GM23248 (cell line): ENCODE results near the gene CMBL. TPM values are rescaled to one million over a fixed set of nuclear protein-coding genes. Genes with fewer than 3 reads are reported as not detected.

Source experiments
- DNase-seq: peaks from one replicate; pipeline ENCODE4 v3.0.0-alpha.2; 2015
- H2AFZ ChIP-seq: fragments of 200-600 bp; sonication (generic); 2 replicates; pipeline ENCODE4 v1.6.1; 2016; ENCODE audit warnings: antibody characterized with exemption
- H3F3A ChIP-seq: fragments of 200-600 bp; sonication (generic); 2 replicates; pipeline ENCODE4 v1.6.1; 2016; ENCODE audit warnings: mild to moderate bottlenecking, antibody characterized with exemption, mixed run types; ENCODE audit not compliant: insufficient read depth
- H3K27ac ChIP-seq: fragments of 200-600 bp; sonication (generic); 2 replicates; pipeline ENCODE4 v1.5.1; 2016; ENCODE audit warnings: mild to moderate bottlenecking
- H3K27me3 ChIP-seq: fragments of 200-600 bp; sonication (generic); replicated peaks from 2 replicates; pipeline ENCODE4 v1.6.1; 2016; ENCODE audit warnings: mild to moderate bottlenecking; ENCODE audit not compliant: insufficient read depth
- H3K36me3 ChIP-seq: fragments of 200-600 bp; sonication (generic); 2 replicates; pipeline ENCODE4 v1.6.1; 2016; ENCODE audit warnings: low read depth, mild to moderate bottlenecking
- H3K4me1 ChIP-seq: fragments of 200-600 bp; sonication (generic); 2 replicates; pipeline ENCODE4 v1.6.1; 2016; ENCODE audit warnings: mild to moderate bottlenecking; ENCODE audit not compliant: insufficient read depth
- H3K4me2 ChIP-seq: fragments of 200-600 bp; sonication (generic); one replicate; pipeline ENCODE4 v1.6.1; 2016; ENCODE audit warnings: mild to moderate bottlenecking; ENCODE audit not compliant: unreplicated experiment
- H3K4me3 ChIP-seq: fragments of 200-600 bp; sonication (generic); 2 replicates; pipeline ENCODE4 v1.5.1; 2016; ENCODE audit warnings: mild to moderate bottlenecking
- H3K79me2 ChIP-seq: fragments of 200-600 bp; sonication (generic); 2 replicates; pipeline ENCODE4 v1.6.1; 2016; ENCODE audit warnings: mild to moderate bottlenecking; ENCODE audit not compliant: insufficient read depth
- H3K9ac ChIP-seq: fragments of 200-600 bp; sonication (generic); 2 replicates; pipeline ENCODE4 v1.6.1; 2016; ENCODE audit warnings: mild to moderate bottlenecking
- H3K9me2 ChIP-seq: fragments of 200-600 bp; sonication (generic); 2 replicates; pipeline ENCODE4 v1.6.1; 2016; ENCODE audit warnings: mixed run types, mild to moderate bottlenecking, moderate library complexity; ENCODE audit not compliant: insufficient read depth
- H3K9me3 ChIP-seq: fragments of 200-600 bp; sonication (generic); one replicate; pipeline ENCODE4 v1.6.1; 2017; ENCODE audit warnings: low read depth
- H4K20me1 ChIP-seq: fragments of 200-600 bp; sonication (generic); 2 replicates; pipeline ENCODE4 v1.6.0; 2016; ENCODE audit not compliant: insufficient read depth
- EZH2 ChIP-seq: fragments of 200-600 bp; sonication (generic); IDR thresholded peaks from 2 replicates; pipeline ENCODE4 v1.6.1; 2018; ENCODE audit warnings: antibody characterized with exemption, mild to moderate bottlenecking; ENCODE audit not compliant: insufficient read depth, poor library complexity, severe bottlenecking
- EZH2phosphoT487 ChIP-seq: fragments of 200-600 bp; sonication (generic); IDR thresholded peaks from 2 replicates; pipeline ENCODE4 v1.6.1; 2018; ENCODE audit warnings: antibody characterized with exemption, moderate library complexity, mild to moderate bottlenecking, low read depth; ENCODE audit not compliant: insufficient read depth
- WGBS, 2 experiments: methylation state at CpG; one replicate each; pipeline ENCODE4 v1.1.6; 2015 to 2017; ENCODE audit warnings: low lambda C conversion rate in 2 of 2, low coverage in 1 of 2; ENCODE audit errors: missing lambda C conversion rate in 2 of 2; 5-methylcytosine and 5-hydroxymethylcytosine counted together
- in situ Hi-C: fragments of 300-500 bp; cut with MboI; formaldehyde crosslinking; loops from 2 replicates; pipeline ENCODE4 v1.15.0; 2020
- polyA plus RNA-seq: library from polyadenylated mRNA; unstranded; fragments of >200 nt; fragmentation: Nextera tagmentation; extraction: Ambion mirVana; gene quantifications from 2 replicates; pipeline ENCODE4 v1.2.1, GENCODE V29; 2016
- total RNA-seq: library from RNA; depleted of rRNA; stranded (reverse); fragments of >200 nt; shearing (Covaris generic); gene quantifications from 2 replicates; pipeline ENCODE4 v1.2.3, GENCODE V29; 2014

CMBL gene
- total and polyA plus RNA-seq, 2 experiments from 2014 or later, result 4.0 to 14.6 TPM

GRCh38 chr5:10339058-10339811 lies 31.5 kb upstream of the CMBL start:
- H3K4me2 ChIP-seq, result no peak overlapping the region
- H3K79me2 ChIP-seq, result no peaks in the 10 kb centered on the region
- H3K9me2 ChIP-seq, result no peaks in the 10 kb centered on the region
- no peak for DNase-seq
- no peak overlapping the region for H3K27ac ChIP-seq
- H3K36me3 ChIP-seq, result no peaks in the 10 kb centered on the region
- no peak overlapping the region for H2AFZ ChIP-seq
- in situ Hi-C loops, result no loop called here
- no peak overlapping the region for H3K4me3 ChIP-seq
- no peak for TF ChIP-seq EZH2
- TF ChIP-seq EZH2phosphoT487, result no peak
- no peaks in the 10 kb centered on the region for H3F3A ChIP-seq
- H3K9ac ChIP-seq, result no peak overlapping the region
- no peaks in the 10 kb centered on the region for H3K4me1 ChIP-seq
- no peaks in the 10 kb centered on the region for H4K20me1 ChIP-seq
- H3K27me3 ChIP-seq, result no peaks in the 10 kb centered on the region
- no peaks in the 10 kb centered on the region for H3K9me3 ChIP-seq
- WGBS, 2 experiments, result 60 to 62% methylated on average over 17 to 18 of the region's 19 CpGs

DNA sequence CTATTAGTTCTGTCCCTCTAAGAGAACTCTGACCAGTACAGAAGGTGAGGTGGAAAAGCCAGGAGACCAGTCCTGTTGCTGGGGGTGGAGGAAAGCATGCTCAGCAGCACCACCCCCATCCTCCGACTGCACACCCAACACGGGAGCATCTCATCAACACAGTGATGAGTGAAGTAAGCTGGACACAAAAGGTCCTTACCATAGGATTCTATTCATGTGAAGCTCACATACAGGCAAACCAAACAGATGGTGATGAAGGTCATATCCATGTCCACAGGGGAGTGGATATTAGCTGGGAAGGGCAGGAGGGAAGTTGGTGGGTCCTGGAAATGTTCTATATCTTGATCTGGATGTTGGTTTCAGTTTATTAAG lies 31.0 kb upstream of the CMBL start:
- no peaks in the 10 kb centered on the region for H3K79me2 ChIP-seq
- no peaks in the 10 kb centered on the region for H3K36me3 ChIP-seq
- no peaks in the 10 kb centered on the region for H3K9me2 ChIP-seq
- in situ Hi-C loops, result no loop called here
- H3K4me1 ChIP-seq, result no peaks in the 10 kb centered on the region
- no peak overlapping the region for H3K4me3 ChIP-seq
- no peaks in the 10 kb centered on the region for H3K27me3 ChIP-seq
- H4K20me1 ChIP-seq, result no peaks in the 10 kb centered on the region
- no peak overlapping the region for H2AFZ ChIP-seq
- H3K27ac ChIP-seq, result no peak overlapping the region
- H3K4me2 ChIP-seq, result no peak overlapping the region
- 50 to 51% methylated on average over 2 of the region's 2 CpGs for WGBS, 2 experiments
- no peaks in the 10 kb centered on the region for H3K9me3 ChIP-seq
- H3K9ac ChIP-seq, result no peak overlapping the region
- no peak for DNase-seq
- H3F3A ChIP-seq, result no peaks in the 10 kb centered on the region
- no peak for TF ChIP-seq EZH2
- TF ChIP-seq EZH2phosphoT487, result no peak

DNA sequence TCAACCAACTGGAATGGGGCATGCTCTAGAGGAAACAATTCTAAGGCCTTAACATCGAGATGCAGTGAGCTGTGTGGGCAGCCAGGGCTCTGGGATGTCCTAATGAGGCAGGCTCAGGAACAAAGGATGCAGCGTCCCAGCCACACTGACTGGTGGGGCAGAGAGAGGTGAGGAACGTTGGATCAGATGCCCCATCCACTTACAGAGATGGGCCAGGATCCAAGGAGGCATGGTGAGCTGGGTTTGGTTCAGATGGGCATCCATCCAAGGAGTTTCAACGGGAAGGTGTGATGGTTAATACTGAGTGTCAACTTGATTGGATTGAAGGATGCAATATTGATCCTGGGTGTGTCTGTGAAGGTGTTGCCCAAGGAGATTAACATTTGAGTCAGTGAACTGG lies 30.3 kb upstream of the CMBL start:
- in situ Hi-C loops, result no loop called here
- Histone ChIP-seq H3K9me3 (no peaks in the 10 kb centered on the region), H3K4me2 (no peak overlapping the region), H3K9me2 (no peaks in the 10 kb centered on the region), H3F3A (no peaks in the 10 kb centered on the region), H3K27me3 (no peaks in the 10 kb centered on the region), H3K4me3 (no peak overlapping the region), H4K20me1 (no peaks in the 10 kb centered on the region), H3K79me2 (no peaks in the 10 kb centered on the region), H3K27ac (no peak overlapping the region), H3K9ac (no peak overlapping the region), H3K36me3 (no peaks in the 10 kb centered on the region), H2AFZ (no peak overlapping the region), H3K4me1 (no peaks in the 10 kb centered on the region)
- 79 to 81% methylated on average over 4 of the region's 4 CpGs for WGBS, 2 experiments
- no peak for DNase-seq
- no peak for TF ChIP-seq EZH2
- no peak for TF ChIP-seq EZH2phosphoT487

DNA sequence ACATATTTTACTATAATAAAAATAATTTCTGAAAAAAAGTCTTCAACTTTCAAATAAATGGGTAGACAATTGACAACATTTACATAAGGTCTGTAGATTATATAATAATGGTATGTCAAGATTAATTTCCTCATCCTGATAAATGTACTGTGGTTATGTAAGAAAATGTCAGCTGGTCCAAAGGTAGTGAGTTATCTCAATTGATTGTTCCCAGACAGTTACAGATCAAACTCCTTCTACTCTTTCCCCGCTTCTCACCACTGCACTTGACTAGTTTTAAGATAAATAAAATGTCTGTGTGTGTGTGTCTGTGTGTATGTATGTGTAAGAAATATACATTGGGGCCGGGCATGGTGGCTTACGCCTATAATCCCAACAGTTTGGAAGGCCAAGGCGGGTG lies 29.4 kb upstream of the CMBL start:
- DNase-seq, result no peak
- no peak overlapping the region for H2AFZ ChIP-seq

More for the DNA sequence above, 29.4 kb upstream of the CMBL start:
- Histone ChIP-seq H3K9me2 (no peaks in the 10 kb centered on the region), H3K9ac (no peak overlapping the region), H4K20me1 (no peaks in the 10 kb centered on the region), H3K27ac (no peak overlapping the region), H3F3A (peaks cover 3% of the 10 kb centered on the region; the same call in 1 of the 2 replicates), H3K79me2 (no peaks in the 10 kb centered on the region), H3K36me3 (no peaks in the 10 kb centered on the region), H3K27me3 (no peaks in the 10 kb centered on the region), H3K4me2 (no peak overlapping the region), H3K9me3 (no peaks in the 10 kb centered on the region), H3K4me3 (no peak overlapping the region), H3K4me1 (0 out of 2 replicates have a peak, but pooled peaks cover under 1% of the 10 kb centered on the region)
- in situ Hi-C loops, result no loop called here
- TF ChIP-seq EZH2phosphoT487 (no peak), EZH2 (no peak)
- WGBS, 2 experiments, result 92% methylated on average over 4 of the region's 4 CpGs
